H1 (cell line): Measurements from ENCODE around the gene COMMD8. TPM values are rescaled to one million over a fixed set of nuclear protein-coding genes. Genes with fewer than 3 reads are reported as not detected.

Experiments
- CTCF ChIA-PET: fragments of 300-600 bp; sonication (Branson Sonifier 250); formaldehyde crosslinking; loops from one replicate; lab custom pipeline; 2021; ENCODE audit not compliant: partially characterized antibody; lab: Charles Lee
- POLR2A ChIA-PET: fragments of 300-600 bp; sonication (Branson Sonifier 250); formaldehyde crosslinking; loops from one replicate; lab custom pipeline; 2021; ENCODE audit warnings: inconsistent platforms; ENCODE audit not compliant: partially characterized antibody; lab: Charles Lee
- DNase-seq, 2 experiments: peaks; one replicate each; pipeline versions ENCODE4 v3.0.0 to v3.0.0-alpha.2; 2010 to 2022; ENCODE audit warnings: low spot score in 2 of 2, low read depth in 1 of 2, mixed read lengths in 1 of 2
- FAIRE-seq: peaks from 2 replicates; lab custom pipeline; 2011; peaks lifted over from hg19 to GRCh38; lab: Jason Lieb, UNC
- H2AFZ ChIP-seq: 2 replicates; pipeline ENCODE4 v1.8.1; 2012; ENCODE audit warnings: low read length, inconsistent platforms
- H2AK5ac ChIP-seq: 2 replicates; pipeline ENCODE4 v1.6.1; 2013; ENCODE audit warnings: low read depth, low read length
- H2BK120ac ChIP-seq: replicated peaks from 2 replicates; pipeline ENCODE3; 2013; ENCODE audit warnings: low read depth, low read length, inconsistent platforms
- H2BK12ac ChIP-seq: 2 replicates; pipeline ENCODE4 v1.6.1; 2013; ENCODE audit warnings: low read depth, low read length
- H2BK15ac ChIP-seq: 2 replicates; pipeline ENCODE4 v1.6.1; 2013; ENCODE audit warnings: low read length
- H2BK20ac ChIP-seq: 2 replicates; pipeline ENCODE4 v1.6.1; 2013; ENCODE audit warnings: low read length
- H2BK5ac ChIP-seq: 2 replicates; pipeline ENCODE4 v1.6.1; 2013; ENCODE audit warnings: low read depth, low read length
- H3K14ac ChIP-seq: 2 replicates; pipeline ENCODE4 v1.6.1; 2013; ENCODE audit warnings: inconsistent platforms; ENCODE audit not compliant: insufficient read length
- H3K18ac ChIP-seq: 2 replicates; pipeline ENCODE4 v1.6.1; 2013; ENCODE audit warnings: low read length; ENCODE audit errors: extremely low read depth
- H3K23ac ChIP-seq: 2 replicates; pipeline ENCODE4 v1.6.1; 2013; ENCODE audit warnings: inconsistent platforms; ENCODE audit not compliant: insufficient read length
- H3K23me2 ChIP-seq: 2 replicates; pipeline ENCODE4 v1.6.1; 2013; ENCODE audit warnings: low read depth, low read length
- H3K27ac ChIP-seq: 2 replicates; pipeline ENCODE4 v1.6.1; 2011; ENCODE audit warnings: low read depth, low read length, inconsistent platforms
- H3K27me3 ChIP-seq, 4 experiments: replicated peaks in 1 of 4; 1 replicate in 1 of 4; 2 replicates in 3 of 4; pipeline versions ENCODE4 v1.6.1 to v1.8.1; 2011 to 2013; ENCODE audit warnings: low read length in 3 of 4, mild to moderate bottlenecking in 3 of 4, inconsistent platforms in 2 of 4, mixed read lengths in 2 of 4, moderate library complexity in 1 of 4; ENCODE audit not compliant: control insufficient read depth in 3 of 4, insufficient read depth in 3 of 4; ENCODE audit errors: extremely low read depth in 1 of 4
- H3K36me3 ChIP-seq, 4 experiments: 2 replicates each; pipeline versions ENCODE4 v1.6.1 to v1.8.1; 2011 to 2013; ENCODE audit warnings: mild to moderate bottlenecking in 4 of 4, low read length in 3 of 4, moderate library complexity in 2 of 4, control low read depth in 1 of 4, inconsistent platforms in 1 of 4; ENCODE audit not compliant: insufficient read depth in 4 of 4, control insufficient read depth in 2 of 4
- H3K4ac ChIP-seq: replicated peaks from 2 replicates; pipeline ENCODE3; 2013; ENCODE audit warnings: low read length, low read depth, mixed read lengths, inconsistent platforms; ENCODE audit not compliant: insufficient read length
- H3K4me1 ChIP-seq, 4 experiments: replicated peaks in 1 of 4; 1 replicate in 1 of 4; 2 replicates in 3 of 4; pipeline versions ENCODE4 v1.6.1 to v1.8.1; 2011 to 2013; ENCODE audit warnings: low read length in 3 of 4, inconsistent platforms in 2 of 4, mixed read lengths in 1 of 4; ENCODE audit not compliant: insufficient read depth in 4 of 4, control insufficient read depth in 3 of 4
- H3K4me2 ChIP-seq, 2 experiments: 2 replicates each; pipeline versions ENCODE4 v1.6.1 to v1.8.1; 2011 to 2013; ENCODE audit warnings: low read depth in 2 of 2, low read length in 2 of 2, control low read depth in 1 of 2, inconsistent platforms in 1 of 2, mild to moderate bottlenecking in 1 of 2; ENCODE audit not compliant: insufficient read depth in 1 of 2
- H3K4me3 ChIP-seq, 4 experiments: fragments of 200-600, 300-600 bp in 1 of 4; sonication (generic), shearing (Covaris generic), sonication (Bioruptor Twin) in 1 of 4; 2 replicates each; pipeline versions ENCODE4 v1.5.1 to v1.8.1; 2011 to 2016; ENCODE audit warnings: low read length in 4 of 4, low read depth in 3 of 4, control low read depth in 2 of 4, inconsistent platforms in 2 of 4, mild to moderate bottlenecking in 2 of 4, mixed read lengths in 1 of 4, moderate library complexity in 1 of 4; ENCODE audit not compliant: insufficient read depth in 2 of 4; ENCODE audit errors: extremely low read depth in 1 of 4
- H3K56ac ChIP-seq: replicated peaks from 2 replicates; pipeline ENCODE3; 2013; ENCODE audit warnings: low read depth, mild to moderate bottlenecking, mixed read lengths, low read length, inconsistent platforms; ENCODE audit not compliant: insufficient read length
- H3K79me1 ChIP-seq: 2 replicates; pipeline ENCODE4 v1.6.1; 2013; ENCODE audit warnings: low read depth, low read length, control low read depth
- H3K79me2 ChIP-seq, 2 experiments: 2 replicates each; pipeline versions ENCODE4 v1.6.1 to v1.8.1; 2012 to 2013; ENCODE audit warnings: low read length in 2 of 2, mild to moderate bottlenecking in 2 of 2, inconsistent platforms in 1 of 2; ENCODE audit not compliant: insufficient read depth in 2 of 2, control insufficient read depth in 1 of 2
- H3K9ac ChIP-seq, 4 experiments: replicated peaks in 1 of 4; 1 replicate in 1 of 4; 2 replicates in 3 of 4; pipeline versions ENCODE4 v1.6.1 to v1.8.1; 2011 to 2013; ENCODE audit warnings: low read depth in 3 of 4, low read length in 3 of 4, control low read depth in 2 of 4, mild to moderate bottlenecking in 2 of 4, moderate library complexity in 2 of 4, inconsistent platforms in 1 of 4; ENCODE audit errors: extremely low read depth in 1 of 4
- H3K9me3 ChIP-seq, 2 experiments: 2 replicates each; pipeline versions ENCODE4 v1.6.1 to v1.8.1; 2012 to 2013; ENCODE audit warnings: mild to moderate bottlenecking in 2 of 2, moderate library complexity in 2 of 2, control low read depth in 1 of 2, inconsistent platforms in 1 of 2, low read depth in 1 of 2, low read length in 1 of 2, mixed read lengths in 1 of 2; ENCODE audit not compliant: insufficient read depth in 2 of 2
- H4K20me1 ChIP-seq, 2 experiments: replicated peaks in 1 of 2; 2 replicates each; pipeline versions ENCODE3 to v1.8.1; 2011 to 2013; ENCODE audit warnings: inconsistent platforms in 2 of 2, low read length in 2 of 2, mild to moderate bottlenecking in 1 of 2; ENCODE audit not compliant: insufficient read depth in 2 of 2, control insufficient read depth in 1 of 2
- H4K5ac ChIP-seq: 2 replicates; pipeline ENCODE4 v1.6.1; 2013; ENCODE audit warnings: low read length, low read depth, mixed read lengths, inconsistent platforms; ENCODE audit not compliant: insufficient read length
- H4K8ac ChIP-seq: 2 replicates; pipeline ENCODE4 v1.8.0; 2013; ENCODE audit warnings: mild to moderate bottlenecking, moderate library complexity, low read length, inconsistent platforms; ENCODE audit not compliant: insufficient read depth; ENCODE audit errors: extremely low read depth
- H4K91ac ChIP-seq: replicated peaks from 2 replicates; pipeline ENCODE3; 2013; ENCODE audit warnings: low read length, mixed read lengths, inconsistent platforms; ENCODE audit not compliant: insufficient read length
- GABPA ChIP-seq: IDR thresholded peaks from 2 replicates; pipeline ENCODE4 v1.6.1; 2011; ENCODE audit warnings: mild to moderate bottlenecking, low read length, moderate library complexity, borderline replicate concordance; ENCODE audit not compliant: insufficient read depth
- PHF8 ChIP-seq: fragments of 200-600 bp; sonication (generic); conservative IDR thresholded peaks from 2 replicates; pipeline ENCODE4 v1.7.1; 2012; ENCODE audit warnings: low read depth, mild to moderate bottlenecking, inconsistent platforms, low read length, moderate library complexity
- WGBS, 2 experiments: shearing (Covaris generic) in 1 of 2; methylation state at CpG; one replicate each; pipeline versions ENCODE4 v1.1.6 to v1.1.7; 2013 to 2015; ENCODE audit warnings: low lambda C conversion rate in 2 of 2, mixed read lengths in 2 of 2, inconsistent platforms in 1 of 2, low coverage in 1 of 2, missing lambda C conversion rate in 1 of 2; ENCODE audit not compliant: insufficient replicate concordance in 2 of 2, insufficient coverage in 1 of 2, insufficient read length in 1 of 2; ENCODE audit errors: extremely low coverage in 1 of 2, missing lambda C conversion rate in 1 of 2; 5-methylcytosine and 5-hydroxymethylcytosine counted together
- polyA plus RNA-seq, 7 experiments: library from polyadenylated mRNA; depleted of rRNA in 3 of 7; stranded (reverse) in 5 of 7; unstranded in 2 of 7; fragments of >200 nt in 5 of 7; fragments of 200-250 nt in 2 of 7; gene quantifications; 1 replicate in 5 of 7; 2 replicates in 1 of 7; 4 replicates in 1 of 7; pipeline versions ENCODE4 v1.2.1 to v1.2.3, GENCODE V29; 2011 to 2013; ENCODE audit warnings: missing spikeins in 2 of 7, mixed read lengths in 2 of 7
- total RNA-seq: library from RNA; stranded (reverse); fragmentation: NEBNext Ultra II Directional; extraction: Animal tissue kit (Norgen Biotek cat#: 25700); gene quantifications from 2 replicates; pipeline ENCODE4 v1.2.1, GENCODE V29; 2021

The COMMD8 gene
- total and polyA plus RNA-seq, 2 of the 8 experiments (the other 6 are each of a cell fraction or from before 2014, with no cell fraction given), result 1.6 to 7.2 TPM

DNA sequence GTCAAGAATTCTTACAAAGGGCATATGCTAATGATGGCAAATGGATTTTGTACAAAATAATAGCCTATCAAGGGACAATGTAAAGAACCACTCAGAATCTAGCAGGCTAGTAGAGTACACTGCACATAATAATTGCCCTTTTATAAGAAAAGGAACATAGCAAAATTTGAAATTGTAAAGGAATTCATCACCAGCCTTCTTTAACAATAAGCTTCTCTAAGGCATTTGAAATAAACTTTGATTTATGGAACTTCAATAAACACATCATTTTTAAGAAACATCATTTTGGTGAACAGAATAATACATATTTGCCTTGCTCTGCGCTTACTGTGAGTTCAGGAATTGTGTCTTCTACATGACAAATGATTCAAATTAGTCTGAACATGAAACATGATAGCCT is 11.9 kb upstream of the COMMD8 start:
- H2AFZ ChIP-seq, result no peak overlapping the region
- no peak overlapping the region for H2BK15ac ChIP-seq
- 86% methylated on average over 1 of the region's 1 CpG; no CpG with 5 or more reads in 1 of the 2 experiments for WGBS, 2 experiments
- H3K14ac ChIP-seq, result no peak overlapping the region
- H4K20me1 ChIP-seq, result peaks cover 0 to 1% of the 10 kb centered on the region in 2 experiments
- DNase-seq (no peak), FAIRE-seq (no peak)
- H3K36me3 ChIP-seq, result no peaks in the 10 kb centered on the region
- H3K4me1 ChIP-seq, result no peaks in the 10 kb centered on the region; a peak in 1 of 7 replicates
- H2AK5ac ChIP-seq, result no peak overlapping the region
- CTCF ChIA-PET, result no interaction called here
- H2BK20ac ChIP-seq, result no peak overlapping the region
- H3K23me2 ChIP-seq, result no peaks in the 10 kb centered on the region
- H3K4ac ChIP-seq, result no peak overlapping the region
- H3K4me2 ChIP-seq, result no peak overlapping the region
- no peak overlapping the region for H3K18ac ChIP-seq
- H3K56ac ChIP-seq, result no peak overlapping the region
- no peaks in the 10 kb centered on the region for H3K27me3 ChIP-seq
- H2BK120ac ChIP-seq, result no peak overlapping the region
- no peak overlapping the region for H4K91ac ChIP-seq
- H3K4me3 ChIP-seq, result no peak overlapping the region
- H2BK5ac ChIP-seq, result no peak overlapping the region
- no peak overlapping the region for H3K27ac ChIP-seq
- no peak overlapping the region for H3K23ac ChIP-seq
- H3K9me3 ChIP-seq, result no peaks in the 10 kb centered on the region
- H3K79me2 ChIP-seq, result no peaks in the 10 kb centered on the region
- TF ChIP-seq PHF8 (no peak), GABPA (no peak)
- H3K9ac ChIP-seq, result no peak overlapping the region
- no peaks in the 10 kb centered on the region for H3K79me1 ChIP-seq
- POLR2A ChIA-PET, result no interaction called here
- no peak overlapping the region for H2BK12ac ChIP-seq
- H4K5ac ChIP-seq, result no peak overlapping the region
- H4K8ac ChIP-seq, result no peak overlapping the region
